K562 (cell line): ENCODE data around the gene ARL13B. TPM values are rescaled to one million over a fixed set of nuclear protein-coding genes. Genes with fewer than 3 reads are reported as not detected.
A peak's percentile ranks its signal among the peaks of the same experiment; 100 is the strongest.

Experiments
- CBFA2T2 ChIP-seq: fragments of 450-650 bp; conservative IDR thresholded peaks from 2 replicates; pipeline ENCODE4 v1.6.1; 2017; ENCODE audit warnings: mild to moderate bottlenecking
- CREB3 ChIP-seq: fragments of 450-650 bp; conservative IDR thresholded peaks from 2 replicates; pipeline ENCODE4 v1.6.1; 2016; ENCODE audit warnings: missing genetic modification characterization, low read depth, mild to moderate bottlenecking, missing compliant biosample characterization, moderate library complexity
- ETV5 ChIP-seq: sonication (generic); formaldehyde crosslinking; IDR thresholded peaks from 2 replicates; pipeline ENCODE4 v1.4.0; 2020; ENCODE audit warnings: low read depth, mild to moderate bottlenecking, missing genetic modification reagents
- HNRNPK ChIP-seq: fragments of 200-400 bp; formaldehyde crosslinking; IDR thresholded peaks from one replicate; pipeline ENCODE4 v1.6.1; 2018; ENCODE audit warnings: mild to moderate bottlenecking, low read depth, low read length; ENCODE audit not compliant: poor library complexity, severe bottlenecking
- NUFIP1 ChIP-seq: fragments of 450-650 bp; IDR thresholded peaks from 2 replicates; pipeline ENCODE4 v1.6.1; 2018; ENCODE audit not compliant: partially characterized antibody
- RAD21 ChIP-seq, 2 experiments: fragments of 250-450 bp in 1 of 2; fragments of 450-650 bp in 1 of 2; sonication (Bioruptor Pico) in 1 of 2; formaldehyde crosslinking in 1 of 2; IDR thresholded peaks in 1 of 2; conservative IDR thresholded peaks in 1 of 2; 2 replicates each; pipeline versions ENCODE4 v1.4.0 to v1.8.0; 2020 to 2022; ENCODE audit warnings: mild to moderate bottlenecking in 2 of 2, moderate library complexity in 1 of 2
- SLC30A9 ChIP-seq: fragments of 250-450 bp; sonication (Bioruptor Pico); IDR thresholded peaks from 2 replicates; pipeline ENCODE4 v1.8.0; 2022; ENCODE audit warnings: mild to moderate bottlenecking, moderate library complexity
- SOX6 ChIP-seq: fragments of 450-650 bp; IDR thresholded peaks from 2 replicates; pipeline ENCODE4 v1.6.1; 2014; ENCODE audit warnings: mild to moderate bottlenecking
- TBL1XR1 ChIP-seq, 2 experiments: IDR thresholded peaks; 2 replicates each; pipeline ENCODE4 v1.6.1; 2012; ENCODE audit warnings: improper control_type of control experiment in 2 of 2, low read length in 2 of 2, mild to moderate bottlenecking in 1 of 2
- ZC3H4 ChIP-seq: sonication (generic); formaldehyde crosslinking; IDR thresholded peaks from 2 replicates; pipeline ENCODE4 v1.9.0; 2021; ENCODE audit warnings: missing genetic modification reagents, borderline replicate concordance
- ZFP36 ChIP-seq: fragments of 150-350 bp; IDR thresholded peaks from 2 replicates; pipeline ENCODE4 v1.6.1; 2018; ENCODE audit warnings: low read length, low read depth; ENCODE audit not compliant: partially characterized antibody
- ZNF384 ChIP-seq: IDR thresholded peaks from 2 replicates; pipeline ENCODE4 v1.6.1; 2012; ENCODE audit warnings: low read depth, low read length, improper control_type of control experiment
- ZNF407 ChIP-seq: fragments of 450-650 bp; IDR thresholded peaks from 2 replicates; pipeline ENCODE4 v1.6.1; 2016; ENCODE audit warnings: low read depth
- ZNF740 ChIP-seq, 3 experiments: fragments of 200-800 bp in 1 of 3; sonication (Bioruptor generic) in 1 of 3; sonication (generic) in 1 of 3; formaldehyde crosslinking in 1 of 3; IDR thresholded peaks; 2 replicates each; pipeline versions ENCODE4 v1.6.1 to v1.8.0; 2016 to 2022; ENCODE audit warnings: mild to moderate bottlenecking in 2 of 3, missing compliant biosample characterization in 2 of 3, missing genetic modification characterization in 2 of 3, missing genetic modification reagents in 1 of 3
- polyA plus RNA-seq, 8 experiments: library from polyadenylated mRNA; depleted of rRNA in 4 of 8; stranded (reverse) in 5 of 8; unstranded in 3 of 8; fragments of >200 nt; fragmentation: Nextera tagmentation in 2 of 8; fragmentation: Illumina TruSeq in 1 of 8; extraction: Ambion mirVana in 2 of 8; extraction: Trizol in 1 of 8; gene quantifications; 2 replicates each; pipeline versions ENCODE4 v1.2.1 to v1.2.3, GENCODE V29; 2011 to 2014; ENCODE audit warnings: inconsistent platforms in 1 of 8, missing spikeins in 1 of 8
- total RNA-seq, 7 experiments: library from RNA; depleted of rRNA in 6 of 7; stranded (reverse); fragments of >200 nt in 6 of 7; fragmentation: Illumina TruSeq in 2 of 7; extraction: Trizol in 2 of 7; gene quantifications; 2 replicates each; pipeline versions ENCODE4 v1.2.1 to v1.2.3, GENCODE V29; 2011 to 2021; ENCODE audit warnings: low replicate concordance in 1 of 7

The ARL13B gene
- total and polyA plus RNA-seq, 9 of the 15 experiments (the other 6 are each of a cell fraction or from before 2014, with no cell fraction given) = 4.1 to 16.9 (median 12.2) TPM

- TF ChIP-seq RAD21 (CRISPR knock-in tag; conservative IDR thresholded peaks at IDR 0.05 in 1 of 2, IDR thresholded peaks at IDR 0.05 in 1 of 2) = peak; percentile 14 to 25; a peak in 3 of 4 replicates
- no peak for TF ChIP-seq NUFIP1
- peak; percentile 28; the same call in 1 of the 2 replicates for TF ChIP-seq ETV5
- no peak for TF ChIP-seq SLC30A9 (CRISPR knock-in tag)
- no peak for TF ChIP-seq CBFA2T2
- TF ChIP-seq TBL1XR1 (IDR thresholded peaks at IDR 0.05; ENCODE audit: low read length in 2 of 2) = peak in 1 of 2 experiments; percentile 83; a peak in 2 of 4 replicates
- TF ChIP-seq ZFP36 = peak; percentile 8
- TF ChIP-seq ZNF740 (CRISPR knock-in tag; IDR thresholded peaks at IDR 0.05) = no peak
- no peak for TF ChIP-seq ZNF740 (tag; IDR thresholded peaks at IDR 0.05)
- no peak for TF ChIP-seq HNRNPK
- peak; percentile 64; the same call in 1 of the 2 replicates for TF ChIP-seq SOX6
- TF ChIP-seq ZNF407 = no peak
- TF ChIP-seq CREB3 (tag) = no peak
- TF ChIP-seq ZNF384 = 0 out of 2 replicates have a peak, but pooled peaks have one; percentile 34
- TF ChIP-seq ZC3H4 (CRISPR knock-in tag) = 0 out of 2 replicates have a peak, but pooled peaks have one; percentile 27
These were observed 6.5 kb upstream of the ARL13B start, which contains the start of gene PROS1 (continued) for GRCh38 chr3:93973131-93974126.
